GM18861 (cell line): Measurements from ENCODE around the gene SMU1.
"Not testable (repeated sequence)": the region's sequence is repeated elsewhere in the genome, so short reads cannot be mapped to it uniquely, and the experiment has no call there.

Experiments used
- ATAC-seq: cut with Tn5 transposase; IDR thresholded peaks from one replicate; pipeline ENCODE4 v1.9.1; 2021; ENCODE audit not compliant: unreplicated experiment

The SMU1 gene

DNA sequence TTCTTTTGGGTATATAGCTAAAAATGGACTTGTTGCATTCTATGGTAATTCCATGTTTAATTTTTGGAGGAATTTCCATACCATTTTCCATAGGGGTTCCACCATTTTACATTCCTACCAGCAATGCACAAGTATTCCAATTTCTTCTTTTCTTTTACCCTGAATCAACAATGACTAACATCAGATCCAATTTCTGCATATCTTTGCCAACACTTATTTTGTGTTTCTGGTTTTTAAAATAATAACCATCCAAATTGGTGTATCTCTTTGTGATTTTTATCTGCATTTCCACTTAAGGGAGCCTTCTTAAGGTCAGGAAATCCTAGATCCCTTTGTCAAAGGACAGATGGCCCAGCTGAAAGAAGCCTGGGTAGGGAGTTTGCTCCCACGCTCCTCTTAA is 29.5 kb upstream of the SMU1 start:
- ATAC-seq = no peak

DNA sequence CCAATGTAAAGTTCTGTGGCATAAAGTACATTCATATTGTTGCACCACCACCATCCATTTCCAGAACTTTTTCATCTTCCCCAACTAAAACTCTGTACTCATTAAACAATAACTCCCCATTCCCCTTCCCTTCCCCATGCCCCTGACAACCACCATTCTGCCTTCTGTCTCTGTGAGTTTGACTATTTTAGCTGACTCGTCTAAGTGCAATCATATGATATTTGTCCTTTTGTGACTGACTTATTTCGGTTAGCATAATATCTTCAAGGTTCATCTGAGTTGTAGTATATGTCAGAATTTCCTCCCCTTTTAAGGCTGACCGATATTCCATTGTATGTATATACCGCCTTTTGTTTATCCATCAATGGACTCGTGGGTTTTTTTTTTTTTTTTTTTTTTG is 29.0 kb upstream of the SMU1 start:
- ATAC-seq = no peak

DNA sequence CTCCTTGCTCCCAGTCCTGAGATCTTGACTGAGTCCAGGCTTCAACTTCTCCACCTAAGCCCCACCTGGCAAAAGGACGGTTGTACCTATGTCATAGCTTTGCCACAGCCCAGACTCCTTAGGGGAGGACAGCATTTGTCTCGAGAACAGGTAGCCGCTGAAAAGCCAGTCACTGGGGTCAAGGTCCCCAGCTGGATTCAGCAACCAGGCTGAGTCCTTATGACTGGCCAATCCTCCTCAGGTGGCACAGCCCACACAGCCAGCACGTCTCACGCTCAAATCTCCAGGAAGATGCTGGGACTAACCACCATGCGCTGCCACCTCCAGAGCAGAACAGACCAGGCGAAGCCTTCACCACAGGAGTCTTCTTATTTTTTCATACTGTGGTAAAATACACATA is 27.9 kb upstream of the SMU1 start:
- no peak for ATAC-seq

DNA sequence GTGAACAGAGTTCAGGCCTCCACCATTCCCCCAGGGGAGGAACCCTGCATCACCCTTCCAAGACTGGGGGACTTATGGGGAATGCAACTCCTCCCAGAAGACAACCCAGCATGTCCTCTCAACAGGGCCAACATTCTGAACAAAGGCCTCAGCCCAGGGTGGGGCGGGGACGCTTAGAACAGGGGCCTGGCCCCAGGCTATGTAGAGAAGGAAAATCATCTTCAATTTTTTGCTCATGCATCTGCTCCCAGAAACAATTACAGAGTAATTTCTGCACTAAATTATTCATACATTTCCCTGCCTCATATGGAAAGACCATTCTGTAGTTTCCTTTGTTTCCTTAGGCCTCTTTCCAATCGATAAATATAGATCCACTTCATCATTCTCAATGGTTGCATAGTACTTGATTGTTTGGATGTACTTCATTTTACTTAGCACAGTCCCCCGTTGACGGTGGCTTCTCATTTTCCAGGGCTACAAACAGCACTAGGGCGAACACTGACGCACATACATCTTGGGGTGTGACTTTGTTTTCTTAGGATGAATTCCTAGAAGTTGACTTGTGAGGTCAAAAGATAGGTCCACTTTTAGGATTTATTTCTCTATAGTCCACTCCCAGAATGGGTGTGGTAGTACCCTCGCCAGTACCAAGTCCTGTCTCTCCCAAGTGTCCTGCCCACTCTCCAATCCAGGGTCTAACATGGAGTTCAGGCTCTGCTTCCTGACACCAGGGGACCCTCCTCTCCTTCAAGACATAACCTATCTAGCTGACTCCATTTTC is 27.2 kb upstream of the SMU1 start:
- no peak for ATAC-seq

DNA sequence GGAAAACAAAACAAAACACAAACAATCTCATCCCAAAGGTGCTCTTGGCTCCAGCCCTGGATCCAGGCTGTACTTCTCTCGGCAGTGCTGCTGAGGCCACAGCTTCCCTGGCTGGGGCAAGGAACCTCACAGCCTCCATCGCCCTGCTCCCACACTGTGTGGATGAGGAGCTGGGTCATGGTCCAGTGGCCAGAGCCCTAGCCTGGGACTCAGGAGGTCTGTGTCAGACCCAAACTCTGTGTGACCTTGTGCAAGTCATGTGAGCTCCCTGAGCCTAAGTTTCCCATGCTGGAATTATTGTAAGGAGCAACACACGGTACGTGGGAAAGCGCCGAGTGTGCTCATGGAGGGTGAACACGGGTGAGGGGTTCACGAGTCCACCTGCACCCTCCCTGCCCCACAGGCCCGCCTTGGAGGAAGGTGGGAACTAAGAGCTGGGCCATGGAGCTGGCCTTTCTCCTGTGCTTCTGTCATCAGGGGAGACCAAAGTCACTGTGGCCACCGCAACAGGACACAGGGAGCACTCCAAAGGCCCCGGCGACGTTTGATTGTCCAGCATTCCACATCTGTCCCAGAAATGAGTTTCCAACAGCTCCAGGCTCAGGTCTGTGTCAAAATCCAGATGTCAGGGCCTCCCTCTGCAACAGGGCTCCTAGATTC is 26.2 kb upstream of the SMU1 start:
- ATAC-seq = no peak

DNA sequence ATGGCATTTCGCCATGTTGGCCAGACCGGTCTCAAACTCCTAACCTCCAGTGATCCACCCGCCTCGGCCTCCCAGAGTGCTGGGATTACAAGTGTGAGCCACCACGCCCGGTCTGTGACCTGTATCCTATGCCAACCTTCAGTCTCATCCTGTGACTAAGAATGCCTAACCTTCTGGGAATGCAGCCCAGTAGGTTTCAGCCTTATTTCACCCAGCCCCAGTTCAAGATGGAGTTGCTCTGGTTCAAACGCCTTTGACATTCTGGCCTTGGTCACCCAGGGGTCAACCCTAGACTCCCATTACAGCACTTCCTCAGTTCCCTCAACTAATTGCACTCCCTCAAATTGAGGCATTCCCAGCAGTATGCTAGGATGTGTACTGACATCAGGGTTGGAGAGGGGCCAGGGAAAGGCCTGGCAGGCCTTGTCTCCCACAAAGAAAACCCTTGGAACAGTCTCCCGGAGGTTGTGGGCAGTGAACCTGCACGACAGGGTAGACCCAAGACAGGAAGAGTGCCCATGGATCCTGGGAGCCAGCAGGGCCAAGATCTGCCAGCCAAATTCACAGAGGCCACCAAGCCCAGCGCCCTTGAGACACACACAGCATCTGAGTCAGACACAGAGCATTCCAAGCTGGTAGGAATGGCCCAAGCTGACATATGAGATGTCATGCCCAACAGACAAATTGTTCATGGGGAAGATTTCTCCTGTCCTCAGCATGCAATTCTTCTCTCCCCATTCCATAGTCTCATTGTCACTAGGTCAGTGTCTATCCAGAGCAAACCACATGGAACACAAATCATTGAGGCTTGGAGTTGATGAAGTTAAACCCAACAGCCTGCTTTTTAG is 24.9 kb upstream of the SMU1 start:
- ATAC-seq = no peak

DNA sequence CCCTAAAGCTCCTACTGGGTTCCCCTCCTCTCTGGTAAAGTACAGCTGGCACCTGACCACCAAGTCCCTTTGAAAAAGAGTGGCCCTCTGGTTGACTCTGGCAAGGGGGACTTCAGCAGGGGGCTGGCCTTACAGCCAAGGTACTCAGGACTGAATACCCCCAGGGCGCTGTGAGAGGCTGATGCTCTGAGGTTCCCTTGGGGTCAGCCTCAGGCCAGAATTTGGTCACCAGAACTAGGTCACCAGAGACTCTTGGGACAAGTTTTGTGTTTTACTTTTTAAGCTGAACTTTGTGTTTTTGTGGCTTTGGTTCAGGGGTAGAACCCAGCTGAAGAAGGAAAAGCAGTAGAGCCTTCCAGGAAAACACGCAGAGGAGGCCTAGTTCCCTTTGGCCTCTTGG is 23.3 kb upstream of the SMU1 start:
- ATAC-seq = no peak

DNA sequence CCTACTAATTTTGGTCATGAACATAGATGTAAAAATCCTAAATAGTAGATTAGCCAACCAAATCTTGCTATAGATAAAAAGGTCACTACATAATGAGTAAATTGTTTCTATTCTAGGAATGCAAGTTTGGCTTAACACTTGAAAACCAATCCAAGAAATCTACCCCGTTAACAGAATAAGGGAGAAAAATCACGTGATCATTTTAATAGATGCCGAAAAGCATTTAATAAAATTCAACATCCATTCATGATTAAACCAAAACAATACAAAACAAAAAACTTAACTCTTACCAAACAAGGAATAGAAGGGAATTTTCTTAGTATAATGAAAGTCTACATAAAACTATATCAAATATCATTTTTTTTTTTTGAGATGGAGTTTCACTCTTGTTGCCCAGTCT is 20.7 kb upstream of the SMU1 start:
- ATAC-seq = no peak

DNA sequence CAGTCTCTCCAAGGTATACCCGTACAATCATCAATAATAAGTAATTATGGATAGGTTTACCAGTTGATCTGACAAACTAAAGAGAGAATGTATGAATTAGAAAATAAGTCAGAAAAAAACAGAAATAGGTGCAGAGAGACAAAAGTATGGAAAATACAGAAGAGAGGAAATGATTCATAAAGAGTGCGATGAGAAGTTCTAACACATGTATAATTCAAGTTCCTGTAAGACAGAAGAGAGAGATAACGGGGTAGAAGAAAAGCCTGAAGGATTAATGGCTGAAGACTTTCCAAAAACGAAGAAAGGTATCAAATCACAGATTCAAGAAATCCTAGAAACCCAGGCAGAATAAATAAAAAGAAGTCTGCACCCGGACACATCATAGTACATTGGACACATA is 16.2 kb upstream of the SMU1 start:
- ATAC-seq = no peak

DNA sequence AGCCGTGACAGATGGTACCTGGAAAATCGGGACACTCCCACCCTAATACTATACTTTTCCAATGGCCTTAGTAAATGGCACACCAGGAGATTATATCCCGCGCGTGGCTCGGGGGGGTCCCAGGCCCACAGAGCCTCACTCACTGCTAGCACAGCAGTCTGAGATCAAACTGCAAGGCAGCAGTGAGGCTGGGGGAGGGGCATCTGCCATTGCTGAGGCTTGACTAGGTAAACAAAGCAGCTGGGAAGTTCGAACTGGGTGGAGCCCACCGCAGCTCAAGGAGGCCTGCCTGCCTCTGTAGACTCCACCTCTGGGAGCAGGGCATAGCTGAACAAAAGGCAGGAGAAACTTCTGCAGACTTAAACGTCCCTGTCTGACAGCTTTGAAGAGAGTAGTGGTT is 9.2 kb upstream of the SMU1 start:
- ATAC-seq = not testable (repeated sequence)

DNA sequence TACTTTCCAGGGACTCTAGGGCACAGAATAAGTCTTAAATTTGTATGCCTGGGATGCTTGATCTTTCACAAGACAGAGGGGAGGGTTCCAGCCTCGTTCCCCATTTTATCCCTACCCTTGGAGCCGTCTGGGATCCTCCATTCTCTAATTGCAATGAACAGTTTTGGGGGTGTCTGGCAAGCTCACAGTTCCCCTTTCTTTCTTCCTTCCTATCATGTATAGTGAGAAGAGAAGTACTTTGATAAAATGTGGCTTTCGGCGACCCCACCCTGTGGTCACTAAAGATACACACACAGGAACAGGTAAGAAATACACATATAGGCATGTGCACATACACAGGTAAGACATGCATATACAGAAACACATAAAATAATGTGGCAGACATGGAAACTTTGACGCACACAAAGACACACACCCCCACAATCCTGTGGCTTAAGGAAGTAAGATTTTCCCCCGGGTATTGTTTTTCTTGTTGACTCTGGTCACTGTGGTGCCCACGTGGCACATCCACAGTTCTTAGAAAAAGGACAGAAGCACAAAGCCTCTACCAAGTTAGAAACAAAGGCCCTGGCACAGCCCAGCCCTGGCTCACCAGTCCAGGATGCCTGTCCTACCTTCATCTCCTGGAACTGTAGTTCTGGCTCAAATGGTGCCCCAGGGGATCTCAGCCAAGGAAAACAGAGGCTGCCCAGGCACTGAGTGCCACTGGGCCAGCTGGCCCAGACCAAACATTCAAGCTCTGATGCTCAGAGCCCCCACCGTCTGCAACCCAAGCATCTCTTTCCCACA is 6.3 kb upstream of the SMU1 start:
- ATAC-seq = no peak

DNA sequence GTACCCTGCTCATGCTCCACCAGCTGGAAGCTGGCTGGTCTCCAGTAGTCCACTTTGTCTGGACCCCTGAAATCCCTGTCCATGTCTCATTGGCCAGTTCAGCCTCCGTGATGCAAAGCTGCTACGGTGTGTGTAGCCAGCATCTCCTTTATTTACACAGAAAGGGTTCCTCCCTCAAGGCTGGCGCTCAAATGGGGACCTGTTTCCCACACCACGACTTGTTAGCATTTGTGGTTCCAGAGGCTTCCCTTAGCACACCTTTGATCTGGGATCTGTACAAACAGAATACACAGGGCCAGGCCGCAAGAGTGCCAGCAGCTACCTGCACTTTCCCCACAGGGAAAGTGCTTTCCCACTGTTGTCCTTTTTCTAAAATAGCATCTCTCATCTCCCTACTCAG is 5.7 kb upstream of the SMU1 start:
- no peak for ATAC-seq

DNA sequence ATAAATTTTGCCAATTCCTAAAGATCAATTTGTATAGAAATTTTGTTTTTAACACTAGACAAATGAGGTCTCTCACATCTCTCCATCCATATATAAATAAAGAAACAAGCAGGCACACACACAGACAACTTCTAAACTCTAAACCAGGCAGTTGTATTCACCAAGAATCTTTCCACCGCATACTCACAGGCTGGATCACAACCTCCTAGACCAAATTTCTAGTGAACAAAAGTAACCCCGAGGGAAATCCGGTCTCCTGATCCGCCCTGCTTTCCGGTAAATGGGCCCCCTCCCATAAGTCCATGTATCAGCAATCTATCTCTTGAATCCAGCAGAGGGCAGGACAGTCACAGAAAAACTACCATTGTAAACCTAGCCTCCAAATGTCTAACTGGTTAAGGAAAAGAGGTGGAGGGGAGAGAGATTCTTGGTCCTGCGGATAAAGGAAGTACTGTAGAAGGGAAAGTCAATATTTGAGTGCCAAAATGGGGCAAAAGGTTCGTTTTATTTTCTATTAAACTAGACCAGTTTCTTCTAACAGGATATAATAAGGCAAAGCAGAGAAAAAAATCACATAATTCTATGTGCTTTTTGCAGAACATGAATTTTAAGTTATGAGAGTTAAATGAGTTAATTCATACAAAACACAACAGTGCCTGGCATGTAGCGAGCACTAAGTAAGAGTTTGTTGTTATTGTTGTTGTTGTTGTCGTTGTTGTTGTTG is 4.8 kb upstream of the SMU1 start:
- ATAC-seq = peak; percentile 45

DNA sequence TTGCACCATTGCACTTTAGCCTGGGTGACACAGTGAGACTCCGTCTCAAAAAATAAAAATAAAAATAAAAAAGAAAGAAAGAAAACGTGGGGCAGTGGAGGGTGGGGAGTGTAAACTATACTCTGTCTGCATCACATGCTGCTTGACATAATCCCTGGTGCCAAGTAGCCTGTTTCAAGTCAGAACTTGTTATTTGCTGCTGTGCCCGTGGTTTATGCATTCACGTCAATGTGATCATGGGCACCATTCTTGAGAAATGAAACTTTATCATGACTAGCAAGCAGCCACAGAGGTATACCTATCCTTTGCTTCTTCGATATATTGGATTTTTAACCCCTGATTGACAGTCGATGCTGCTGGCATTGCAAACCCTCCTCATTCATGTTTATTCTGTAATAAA is 4.1 kb upstream of the SMU1 start:
- ATAC-seq = no peak

DNA sequence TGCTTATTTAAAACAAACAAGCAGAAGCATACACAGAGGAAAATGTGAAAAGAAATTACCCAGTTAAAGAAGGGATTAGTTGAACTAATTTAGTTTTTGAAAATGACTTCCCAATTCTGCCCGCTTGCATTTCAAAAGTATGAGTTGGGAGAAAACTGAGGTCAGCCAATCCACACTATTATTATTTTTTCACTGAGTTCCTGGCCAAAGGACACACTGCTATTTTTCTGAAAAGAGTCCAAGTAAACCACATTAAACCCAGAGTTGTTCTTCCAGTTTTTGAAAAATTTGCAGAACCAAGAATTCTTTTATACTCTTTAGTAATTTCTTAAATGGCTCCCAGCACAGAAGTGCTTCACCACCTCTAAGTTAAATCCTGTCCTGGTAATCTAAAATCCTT is 7.5 kb downstream of the SMU1 start:
- ATAC-seq = no peak

DNA sequence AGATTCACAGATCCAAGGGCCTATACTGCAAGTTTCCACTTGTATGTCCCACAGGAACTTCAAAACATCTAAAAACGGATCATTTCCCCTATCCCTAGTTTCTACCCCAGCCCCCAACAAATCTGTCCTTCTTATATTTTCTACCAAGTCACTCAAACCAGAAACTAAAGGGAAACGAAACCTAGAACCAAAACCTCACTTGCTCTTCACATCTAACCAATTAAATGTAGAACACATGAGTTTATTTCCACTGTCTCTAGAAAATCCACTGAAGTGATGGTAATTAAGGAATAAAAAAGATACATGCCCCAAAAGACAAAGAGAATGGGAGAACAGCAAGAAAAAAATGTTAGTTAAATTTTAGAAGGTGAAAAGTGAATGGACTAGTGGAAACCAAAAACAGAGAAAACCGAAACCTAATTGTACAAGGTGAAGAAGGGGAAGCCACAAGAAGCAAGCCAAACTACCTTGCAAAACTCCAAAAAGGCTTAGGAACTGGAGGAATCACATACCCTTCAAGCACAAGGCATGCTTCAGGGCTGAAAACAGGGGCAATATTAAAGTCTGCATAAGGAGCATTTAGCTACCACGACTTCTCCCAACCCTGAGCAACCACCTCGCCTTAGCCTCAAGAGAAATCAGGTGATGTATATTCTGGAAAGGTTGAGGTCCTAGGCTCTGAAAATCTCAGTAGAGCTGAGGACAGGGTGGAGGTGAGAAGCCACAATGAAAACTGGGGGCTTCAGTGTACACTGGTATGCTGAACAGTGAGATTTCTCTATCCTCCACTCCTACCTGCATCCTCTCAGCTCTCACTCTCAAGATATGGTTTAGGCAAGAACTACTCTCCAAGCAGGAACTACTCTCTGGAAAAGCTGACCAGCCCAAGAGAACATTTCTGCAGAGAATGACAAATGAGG is 11.1 kb downstream of the SMU1 start:
- peak; percentile 73 for ATAC-seq

DNA sequence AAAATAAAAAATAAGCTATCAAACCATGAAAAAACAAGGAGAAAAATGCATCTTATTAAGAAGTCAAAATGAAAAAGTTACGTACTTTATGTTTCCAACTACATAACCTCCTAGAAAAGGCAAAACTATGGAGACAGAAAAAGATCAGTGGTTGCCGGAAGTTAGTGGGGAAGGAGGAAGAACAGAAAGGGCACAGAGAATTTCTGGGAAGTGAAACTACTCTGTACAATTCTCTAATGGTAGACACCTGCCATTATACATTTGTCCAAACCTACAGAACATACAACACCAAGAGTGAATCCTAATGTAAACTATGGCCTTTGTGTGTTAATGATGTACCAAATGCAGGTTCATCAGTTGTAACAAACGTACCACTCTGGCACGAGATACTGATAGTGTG is 25.3 kb downstream of the SMU1 start:
- no peak for ATAC-seq

DNA sequence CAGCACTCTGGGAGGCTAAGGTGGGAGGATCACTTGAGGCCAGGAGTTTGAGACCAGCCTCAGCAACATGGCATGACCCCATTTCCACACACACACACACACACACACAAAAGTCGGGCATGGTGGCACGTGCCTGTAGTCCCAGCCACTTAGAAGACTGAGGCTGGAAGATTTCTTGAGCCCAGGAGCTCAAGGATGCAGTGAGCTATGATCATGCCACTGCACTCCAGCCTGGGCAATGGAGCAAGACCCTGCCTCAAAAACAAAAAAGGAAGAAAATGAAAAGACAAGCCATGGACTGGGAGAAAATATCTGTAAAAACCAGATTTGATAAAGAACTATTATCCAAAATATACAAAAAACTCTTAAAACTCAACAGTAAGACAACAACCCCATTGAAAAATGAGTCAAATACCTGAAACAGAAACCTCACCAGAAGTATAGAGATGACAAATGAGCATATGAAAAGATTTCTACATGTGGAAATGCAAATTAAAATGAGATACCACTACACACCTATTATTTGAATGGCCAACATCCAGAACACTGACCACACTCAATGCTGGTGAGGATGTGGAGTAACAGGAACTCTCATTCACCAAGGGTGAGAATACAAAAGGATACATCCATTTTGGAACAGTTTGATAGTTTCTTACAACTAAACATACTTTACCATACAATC is 26.7 kb downstream of the SMU1 start:
- ATAC-seq = peak; percentile 70

DNA sequence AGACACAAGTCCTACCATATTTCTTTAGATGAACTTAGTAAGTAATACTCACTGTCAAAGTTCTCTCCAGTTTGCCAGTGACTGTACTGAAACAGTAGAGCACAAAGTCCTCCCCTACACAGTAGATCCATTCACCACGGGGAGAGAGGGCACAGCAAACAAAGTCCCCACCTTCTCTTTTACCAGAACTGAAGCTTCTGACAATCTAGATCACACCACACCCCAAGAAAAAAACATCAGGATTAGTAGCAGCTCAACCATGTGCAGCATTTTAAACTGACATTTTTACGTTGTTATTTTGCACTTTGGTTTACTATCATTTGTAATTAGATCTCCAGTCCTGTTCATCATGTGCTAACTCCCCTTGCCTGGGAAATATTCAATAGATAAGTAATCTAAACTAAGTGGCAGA is 28.4 kb downstream of the SMU1 start:
- ATAC-seq = no peak
